H1 (cell line): ENCODE data around the gene GREB1. TPM values are rescaled to one million over a fixed set of nuclear protein-coding genes. Genes with fewer than 3 reads are reported as not detected.

Experiments used
- CBX5 ChIP-seq: fragments of 300-800, 300-1000 bp; sonication (generic); IDR thresholded peaks from 2 replicates; pipeline ENCODE4 v1.7.1; 2016; ENCODE audit warnings: antibody characterized with exemption, low read length, low read depth
- CEBPB ChIP-seq: IDR thresholded peaks from 2 replicates; pipeline ENCODE4 v1.6.1; 2012; ENCODE audit warnings: low read depth, low read length
- HDAC2 ChIP-seq, 2 experiments: fragments of 300-600 bp in 1 of 2; sonication (generic) in 1 of 2; IDR thresholded peaks; 2 replicates each; pipeline ENCODE4 v1.6.1; 2011 to 2012; ENCODE audit warnings: low read depth in 2 of 2, low read length in 2 of 2, mild to moderate bottlenecking in 2 of 2, moderate library complexity in 2 of 2, borderline replicate concordance in 1 of 2, inconsistent platforms in 1 of 2
- SAP30 ChIP-seq: fragments of 300-600 bp; sonication (generic); IDR thresholded peaks from 2 replicates; pipeline ENCODE4 v1.7.1; 2012; ENCODE audit warnings: low read length, moderate library complexity, mild to moderate bottlenecking, inconsistent platforms; ENCODE audit not compliant: insufficient read depth, insufficient replicate concordance
- ZNF274 ChIP-seq: IDR thresholded peaks from 2 replicates; pipeline ENCODE4 v1.7.0; 2012; ENCODE audit warnings: low read length, borderline replicate concordance; ENCODE audit errors: extremely low read depth
- polyA plus RNA-seq, 7 experiments: library from polyadenylated mRNA; depleted of rRNA in 3 of 7; stranded (reverse) in 5 of 7; unstranded in 2 of 7; fragments of >200 nt in 5 of 7; fragments of 200-250 nt in 2 of 7; gene quantifications; 1 replicate in 5 of 7; 2 replicates in 1 of 7; 4 replicates in 1 of 7; pipeline versions ENCODE4 v1.2.1 to v1.2.3, GENCODE V29; 2011 to 2013; ENCODE audit warnings: missing spikeins in 2 of 7, mixed read lengths in 2 of 7
- total RNA-seq: library from RNA; stranded (reverse); fragmentation: NEBNext Ultra II Directional; extraction: Animal tissue kit (Norgen Biotek cat#: 25700); gene quantifications from 2 replicates; pipeline ENCODE4 v1.2.1, GENCODE V29; 2021

The GREB1 gene
- total and polyA plus RNA-seq, 2 of the 8 experiments (the other 6 are each of a cell fraction or from before 2014, with no cell fraction given): 7.9 to 43.4 TPM

- TF ChIP-seq HDAC2 (IDR thresholded peaks at IDR 0.05; ENCODE audit: borderline replicate concordance in 1 of 2, low read depth in 2 of 2, low read length in 2 of 2) (no peak), ZNF274 (no peak), CEBPB (no peak), SAP30 (no peak), CBX5 (no peak)
Observed at GRCh38 chr2:11560806-11561205, 27.0 kb downstream of the GREB1 start (continued).
